Parathyroid adenoma (tissue), 2 donors: Measurements from ENCODE around the gene TBCCD1.

Source experiments
- H2AFZ ChIP-seq: fragments of 300-600 bp; sonication (generic); one replicate; pipeline ENCODE4 v1.7.0; 2017; ENCODE audit warnings: antibody characterized with exemption, mild to moderate bottlenecking
- H3K27ac ChIP-seq: fragments of 300-600 bp; sonication (generic); one replicate; pipeline ENCODE4 v1.7.0; 2017
- H3K27me3 ChIP-seq: fragments of 300-600 bp; sonication (generic); one replicate; pipeline ENCODE4 v1.7.0; 2017; ENCODE audit warnings: low read length; ENCODE audit not compliant: control insufficient read depth, insufficient read depth
- H3K36me3 ChIP-seq: fragments of 300-600 bp; sonication (generic); one replicate; pipeline ENCODE4 v1.7.0; 2017; ENCODE audit warnings: low read length; ENCODE audit not compliant: control insufficient read depth, insufficient read depth
- H3K4me1 ChIP-seq: fragments of 300-600 bp; sonication (generic); one replicate; pipeline ENCODE4 v1.7.0; 2017; ENCODE audit warnings: control low read depth
- H3K4me2 ChIP-seq: fragments of 300-600 bp; sonication (generic); one replicate; pipeline ENCODE4 v1.7.0; 2017; ENCODE audit warnings: low read length
- H3K4me3 ChIP-seq: fragments of 300-600 bp; sonication (generic); one replicate; pipeline ENCODE4 v1.7.0; 2017; ENCODE audit warnings: low read depth, low read length
- H3K79me2 ChIP-seq: fragments of 300-600 bp; sonication (generic); one replicate; pipeline ENCODE4 v1.7.0; 2017; ENCODE audit warnings: control low read depth
- H3K9ac ChIP-seq: fragments of 300-600 bp; sonication (generic); one replicate; pipeline ENCODE4 v1.7.0; 2017; ENCODE audit warnings: mild to moderate bottlenecking
- H3K9me3 ChIP-seq: fragments of 300-600 bp; sonication (generic); one replicate; pipeline ENCODE4 v1.7.0; 2017; ENCODE audit warnings: low read length; ENCODE audit not compliant: control insufficient read depth
- TF ChIP-seq, protein P1 (sequence below): fragments of 300-600 bp; sonication (generic); IDR thresholded peaks from one replicate; pipeline ENCODE4 v1.7.0; 2017; ENCODE audit warnings: antibody characterized with exemption, mild to moderate bottlenecking
- donor health status: primary hyperparathyroidism.

Gene TBCCD1

DNA sequence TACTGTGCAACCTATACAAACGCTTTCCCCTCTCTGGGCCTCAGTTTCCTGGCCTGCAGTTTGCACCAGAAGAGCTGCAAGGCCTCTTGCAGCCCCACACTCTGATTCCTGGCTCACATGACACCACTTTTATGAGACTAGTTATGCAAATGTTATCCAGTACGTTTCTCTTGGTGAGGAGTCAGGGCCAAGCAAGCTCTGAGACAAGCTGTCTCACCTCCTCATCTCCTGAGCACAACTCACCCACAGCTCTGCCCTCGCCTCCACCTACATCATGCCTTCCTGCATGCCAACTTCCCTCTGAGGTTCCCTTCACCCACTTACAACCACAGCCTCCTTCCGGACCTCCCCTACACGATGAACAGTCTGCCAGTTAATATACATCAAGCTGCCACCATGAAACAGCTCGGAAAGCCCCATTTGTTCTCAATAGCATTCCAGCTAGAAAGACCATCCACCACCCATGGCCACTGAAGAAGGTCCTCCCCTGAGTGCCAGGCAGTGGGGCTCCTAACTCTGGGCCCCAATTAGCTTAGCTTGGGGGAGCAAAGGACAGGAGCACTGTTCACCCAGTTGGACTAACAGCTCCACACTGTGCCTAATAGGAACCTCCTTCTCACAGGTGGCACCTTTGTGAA lies 48.0 kb downstream of the TBCCD1 start:
- Histone ChIP-seq H2AFZ (no peak overlapping the region), H3K4me3 (no peak overlapping the region), H3K9ac (no peak overlapping the region), H3K36me3 (no peaks in the 10 kb centered on the region), H3K9me3 (no peaks in the 10 kb centered on the region), H3K27ac (no peak overlapping the region), H3K79me2 (no peaks in the 10 kb centered on the region), H3K4me1 (no peaks in the 10 kb centered on the region), H3K4me2 (no peak overlapping the region), H3K27me3 (no peaks in the 10 kb centered on the region)
- TF ChIP-seq, protein P1, sequence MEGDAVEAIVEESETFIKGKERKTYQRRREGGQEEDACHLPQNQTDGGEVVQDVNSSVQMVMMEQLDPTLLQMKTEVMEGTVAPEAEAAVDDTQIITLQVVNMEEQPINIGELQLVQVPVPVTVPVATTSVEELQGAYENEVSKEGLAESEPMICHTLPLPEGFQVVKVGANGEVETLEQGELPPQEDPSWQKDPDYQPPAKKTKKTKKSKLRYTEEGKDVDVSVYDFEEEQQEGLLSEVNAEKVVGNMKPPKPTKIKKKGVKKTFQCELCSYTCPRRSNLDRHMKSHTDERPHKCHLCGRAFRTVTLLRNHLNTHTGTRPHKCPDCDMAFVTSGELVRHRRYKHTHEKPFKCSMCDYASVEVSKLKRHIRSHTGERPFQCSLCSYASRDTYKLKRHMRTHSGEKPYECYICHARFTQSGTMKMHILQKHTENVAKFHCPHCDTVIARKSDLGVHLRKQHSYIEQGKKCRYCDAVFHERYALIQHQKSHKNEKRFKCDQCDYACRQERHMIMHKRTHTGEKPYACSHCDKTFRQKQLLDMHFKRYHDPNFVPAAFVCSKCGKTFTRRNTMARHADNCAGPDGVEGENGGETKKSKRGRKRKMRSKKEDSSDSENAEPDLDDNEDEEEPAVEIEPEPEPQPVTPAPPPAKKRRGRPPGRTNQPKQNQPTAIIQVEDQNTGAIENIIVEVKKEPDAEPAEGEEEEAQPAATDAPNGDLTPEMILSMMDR: no peak

DNA sequence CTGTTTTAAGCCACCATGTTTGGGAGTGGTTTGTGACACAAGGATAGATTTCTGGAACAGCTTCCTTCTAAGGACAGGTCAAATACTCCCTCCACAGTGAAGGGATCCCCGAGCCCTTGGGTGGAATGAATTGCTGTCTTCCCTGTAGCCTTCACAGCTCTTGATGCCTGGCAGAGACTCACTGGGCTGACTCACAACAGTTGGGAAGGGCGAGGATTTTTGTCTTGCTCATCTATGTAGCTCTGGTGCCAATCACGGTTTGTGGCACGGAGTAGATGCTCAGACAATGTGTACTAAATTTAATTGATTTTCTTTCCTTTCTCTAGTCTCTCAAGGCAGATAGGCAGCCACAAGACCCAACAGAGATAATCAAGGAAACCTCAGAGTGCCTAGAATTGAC lies 49.9 kb downstream of the TBCCD1 start:
- no peak overlapping the region for H3K4me3 ChIP-seq
- TF ChIP-seq, protein P1: no peak

DNA sequence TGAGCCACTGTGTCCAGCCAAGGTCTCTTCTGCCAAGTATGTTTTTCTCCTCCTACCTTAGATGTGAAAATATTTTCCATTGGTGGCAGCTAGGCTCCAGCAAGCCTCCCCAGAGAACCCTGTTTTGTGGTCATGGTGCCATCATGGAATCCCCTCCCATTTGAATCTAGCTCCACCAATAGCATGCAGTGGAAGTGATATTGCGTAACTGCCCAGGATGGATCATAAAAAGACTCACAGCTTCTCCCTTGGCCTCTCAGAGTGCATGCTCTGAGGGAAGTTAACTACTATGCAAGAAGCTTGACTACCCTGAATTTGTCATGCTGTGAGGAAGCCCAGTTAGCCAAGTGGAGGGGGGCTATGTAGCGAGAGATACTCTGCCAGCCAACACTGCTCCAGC lies 50.5 kb downstream of the TBCCD1 start:
- Histone ChIP-seq H3K27ac (no peak overlapping the region), H3K4me1 (no peaks in the 10 kb centered on the region), H3K9ac (no peak overlapping the region), H3K4me3 (no peak overlapping the region), H3K4me2 (no peak overlapping the region), H3K36me3 (no peaks in the 10 kb centered on the region), H3K27me3 (peaks cover 3% of the 10 kb centered on the region), H3K79me2 (no peaks in the 10 kb centered on the region), H3K9me3 (no peaks in the 10 kb centered on the region), H2AFZ (no peak overlapping the region)
- TF ChIP-seq, protein P1: no peak

More for the DNA sequence above, 49.9 kb downstream of the TBCCD1 start:
- Histone ChIP-seq H3K4me2 (no peak overlapping the region), H3K36me3 (no peaks in the 10 kb centered on the region), H3K27ac (no peak overlapping the region), H3K9me3 (no peaks in the 10 kb centered on the region), H3K79me2 (no peaks in the 10 kb centered on the region), H3K27me3 (peaks cover 1% of the 10 kb centered on the region), H3K9ac (no peak overlapping the region), H2AFZ (no peak overlapping the region), H3K4me1 (no peaks in the 10 kb centered on the region)

DNA sequence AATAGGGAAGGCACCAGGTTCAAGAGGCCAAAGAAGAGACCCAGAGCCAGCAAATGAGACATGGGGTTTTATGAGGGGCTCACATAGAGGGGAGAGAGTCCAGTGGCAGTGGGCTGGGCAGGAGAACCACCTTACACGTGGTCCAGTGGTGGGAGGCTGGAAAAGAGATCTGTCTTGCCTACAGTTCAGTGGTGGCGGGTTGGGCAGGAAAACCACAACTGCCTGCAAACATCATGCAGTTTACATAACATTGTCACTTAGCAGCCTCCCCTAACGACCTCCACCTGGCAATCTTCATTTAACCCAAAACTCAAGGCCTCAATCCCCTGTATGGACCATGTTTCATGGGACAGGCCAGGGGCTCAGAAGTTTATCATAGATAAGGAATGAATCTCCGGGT lies 52.0 kb downstream of the TBCCD1 start:
- H2AFZ ChIP-seq: no peak overlapping the region
- H3K4me3 ChIP-seq: no peak overlapping the region
- TF ChIP-seq, protein P1: no peak
- peaks cover 3% of the 10 kb centered on the region for H3K27me3 ChIP-seq
- no peaks in the 10 kb centered on the region for H3K9me3 ChIP-seq
- H3K36me3 ChIP-seq: no peaks in the 10 kb centered on the region
- H3K4me2 ChIP-seq: no peak overlapping the region
- H3K9ac ChIP-seq: no peak overlapping the region
- no peaks in the 10 kb centered on the region for H3K79me2 ChIP-seq
- no peak overlapping the region for H3K27ac ChIP-seq
- no peaks in the 10 kb centered on the region for H3K4me1 ChIP-seq
